K562 (cell line): ENCODE results near the gene GRK3. TPM values are rescaled to one million over a fixed set of nuclear protein-coding genes. Genes with fewer than 3 reads are reported as not detected.

Experiments
- ATAC-seq: fragments of 200-7000 bp; cut with Tn5 transposase; 3 replicates; pipeline ENCODE4 v1.9.1; 2020; ENCODE audit warnings: moderate library complexity
- BruUV-seq: library from RNA; stranded (reverse); fragments of 400-500 nt; replicated peaks from 2 replicates; lab custom pipeline; 2021; lab: Mats Ljungman, UMichigan
- CTCF ChIA-PET: fragments of 300-600 bp; formaldehyde crosslinking; extraction: SDS; loops from one replicate; lab custom pipeline; 2021; ENCODE audit warnings: low intra/inter-chr PET ratio; lab: Yijun Ruan, JAX
- POLR2A ChIA-PET: fragments of 300-600, 350-650 bp; sonication (Branson Sonifier 250); formaldehyde crosslinking; extraction: SDS; loops from one replicate; lab custom pipeline; 2021; ENCODE audit warnings: antibody characterized with exemption, inconsistent platforms; lab: Yijun Ruan, JAX
- DNase-seq, 4 experiments: peaks; one replicate each; pipeline versions ENCODE4 v3.0.0 to v3.0.0-alpha.2; 2011 to 2018; ENCODE audit warnings: low spot score in 3 of 4, mixed read lengths in 3 of 4; ENCODE audit errors: extremely low read depth in 1 of 4
- FAIRE-seq: peaks from 2 replicates; lab custom pipeline; 2011; peaks lifted over from hg19 to GRCh38; lab: Jason Lieb, UNC
- H2AFZ ChIP-seq: 2 replicates; pipeline ENCODE4 v1.6.0; 2011; ENCODE audit warnings: low read depth, low read length, control low read depth, inconsistent platforms
- H3K27ac ChIP-seq: fragments of 200-600 bp; 3 replicates; pipeline ENCODE4 v1.8.0; 2011; ENCODE audit warnings: low read depth, mild to moderate bottlenecking, control low read depth, inconsistent platforms, low read length, moderate library complexity, mixed read lengths; ENCODE audit errors: extremely low read depth
- H3K27me3 ChIP-seq, 2 experiments: fragments of 300-600 bp in 1 of 2; 2 replicates in 1 of 2; 3 replicates in 1 of 2; pipeline versions ENCODE4 v1.6.0 to v1.8.0; 2011; ENCODE audit warnings: inconsistent platforms in 2 of 2, low read length in 2 of 2, mild to moderate bottlenecking in 1 of 2, mixed read lengths in 1 of 2, moderate library complexity in 1 of 2; ENCODE audit not compliant: control insufficient read depth in 2 of 2, insufficient read depth in 2 of 2
- H3K36me3 ChIP-seq: fragments of 300-600 bp; 3 replicates; pipeline ENCODE4 v1.8.0; 2011; ENCODE audit warnings: mild to moderate bottlenecking, low read length, inconsistent platforms; ENCODE audit not compliant: control insufficient read depth, insufficient read depth
- H3K4me1 ChIP-seq, 2 experiments: fragments of 200-600 bp in 1 of 2; replicated peaks in 1 of 2; 2 replicates in 1 of 2; 3 replicates in 1 of 2; pipeline versions ENCODE4 v1.5.1 to v1.8.0; 2011; ENCODE audit warnings: inconsistent platforms in 2 of 2, low read length in 2 of 2, mild to moderate bottlenecking in 1 of 2, mixed read lengths in 1 of 2, moderate library complexity in 1 of 2; ENCODE audit not compliant: control insufficient read depth in 2 of 2, insufficient read depth in 2 of 2
- H3K4me2 ChIP-seq: 2 replicates; pipeline ENCODE4 v1.6.1; 2011; ENCODE audit warnings: low read length, control low read depth, inconsistent platforms, mixed read lengths; ENCODE audit not compliant: insufficient read depth
- H3K4me3 ChIP-seq: fragments of 200-600 bp; sonication (generic), shearing (Covaris generic); 2 replicates; pipeline ENCODE4 v1.5.1; 2016; ENCODE audit warnings: control low read depth, inconsistent platforms
- H3K79me2 ChIP-seq: fragments of 200-600 bp; 3 replicates; pipeline ENCODE4 v1.8.0; 2011; ENCODE audit warnings: low read length, inconsistent platforms; ENCODE audit not compliant: control insufficient read depth, insufficient read depth
- H3K9ac ChIP-seq, 2 experiments: 2 replicates each; pipeline versions ENCODE4 v1.6.0 to v1.6.1; 2011; ENCODE audit warnings: low read depth in 2 of 2, low read length in 2 of 2, control low read depth in 1 of 2, inconsistent platforms in 1 of 2, mild to moderate bottlenecking in 1 of 2, mixed read lengths in 1 of 2; ENCODE audit not compliant: insufficient read depth in 1 of 2
- H3K9me1 ChIP-seq: one replicate; pipeline ENCODE4 v1.6.0; 2011; ENCODE audit warnings: inconsistent platforms, mild to moderate bottlenecking, low read length, moderate library complexity; ENCODE audit not compliant: control insufficient read depth, insufficient read depth
- H3K9me3 ChIP-seq: replicated peaks from 2 replicates; pipeline ENCODE4 v1.5.1; 2011; ENCODE audit warnings: low read depth, low read length, inconsistent platforms; ENCODE audit not compliant: control insufficient read depth, insufficient read depth
- H4K20me1 ChIP-seq: replicated peaks from 2 replicates; pipeline ENCODE4 v1.6.1; 2011; ENCODE audit warnings: low read length, inconsistent platforms, mixed read lengths; ENCODE audit not compliant: control insufficient read depth, insufficient read depth
- ZNF232 ChIP-seq: sonication (generic); formaldehyde crosslinking; IDR thresholded peaks from 2 replicates; pipeline ENCODE4 v1.8.0; 2022; ENCODE audit warnings: mild to moderate bottlenecking, missing genetic modification reagents
- ZNF253 ChIP-seq: fragments of 250-450 bp; sonication (Bioruptor Pico); conservative IDR thresholded peaks from 2 replicates; pipeline ENCODE4 v1.6.1; 2021; ENCODE audit warnings: mild to moderate bottlenecking
- WGBS: fragments of 100-300 bp; shearing (Covaris generic); methylation state at CpG from one replicate; pipeline ENCODE4 v1.1.6; 2016; ENCODE audit warnings: low coverage, mixed read lengths; ENCODE audit not compliant: insufficient coverage; ENCODE audit errors: missing lambda C conversion rate; 5-methylcytosine and 5-hydroxymethylcytosine counted together
- in situ Hi-C: fragments of 300-500 bp; cut with MboI; formaldehyde crosslinking; loops from 4 replicates; pipeline ENCODE4 v1.15.0; 2018; ENCODE audit warnings: inconsistent platforms, mixed read lengths
- intact Hi-C: fragments of 100-400 bp; cut with micrococcal nuclease; formaldehyde crosslinking; loops from 2 replicates; pipeline ENCODE4 v1.14.2; 2022
- polyA plus RNA-seq, 8 experiments: library from polyadenylated mRNA; depleted of rRNA in 4 of 8; stranded (reverse) in 5 of 8; unstranded in 3 of 8; fragments of >200 nt; fragmentation: Nextera tagmentation in 2 of 8; fragmentation: Illumina TruSeq in 1 of 8; extraction: Ambion mirVana in 2 of 8; extraction: Trizol in 1 of 8; gene quantifications; 2 replicates each; pipeline versions ENCODE4 v1.2.1 to v1.2.3, GENCODE V29; 2011 to 2014; ENCODE audit warnings: inconsistent platforms in 1 of 8, missing spikeins in 1 of 8
- total RNA-seq, 7 experiments: library from RNA; depleted of rRNA in 6 of 7; stranded (reverse); fragments of >200 nt in 6 of 7; fragmentation: Illumina TruSeq in 2 of 7; extraction: Trizol in 2 of 7; gene quantifications; 2 replicates each; pipeline versions ENCODE4 v1.2.1 to v1.2.3, GENCODE V29; 2011 to 2021; ENCODE audit warnings: low replicate concordance in 1 of 7
- TF ChIP-seq, protein P1 (sequence below): sonication (generic); formaldehyde crosslinking; IDR thresholded peaks from 2 replicates; pipeline ENCODE4 v1.8.1; 2023; ENCODE audit warnings: mild to moderate bottlenecking, missing genetic modification reagents

GRK3 gene
- total and polyA plus RNA-seq, 9 of the 15 experiments (the other 6 are each of a cell fraction or from before 2014, with no cell fraction given): 1.4 to 7.6 (median 3.6) TPM

DNA sequence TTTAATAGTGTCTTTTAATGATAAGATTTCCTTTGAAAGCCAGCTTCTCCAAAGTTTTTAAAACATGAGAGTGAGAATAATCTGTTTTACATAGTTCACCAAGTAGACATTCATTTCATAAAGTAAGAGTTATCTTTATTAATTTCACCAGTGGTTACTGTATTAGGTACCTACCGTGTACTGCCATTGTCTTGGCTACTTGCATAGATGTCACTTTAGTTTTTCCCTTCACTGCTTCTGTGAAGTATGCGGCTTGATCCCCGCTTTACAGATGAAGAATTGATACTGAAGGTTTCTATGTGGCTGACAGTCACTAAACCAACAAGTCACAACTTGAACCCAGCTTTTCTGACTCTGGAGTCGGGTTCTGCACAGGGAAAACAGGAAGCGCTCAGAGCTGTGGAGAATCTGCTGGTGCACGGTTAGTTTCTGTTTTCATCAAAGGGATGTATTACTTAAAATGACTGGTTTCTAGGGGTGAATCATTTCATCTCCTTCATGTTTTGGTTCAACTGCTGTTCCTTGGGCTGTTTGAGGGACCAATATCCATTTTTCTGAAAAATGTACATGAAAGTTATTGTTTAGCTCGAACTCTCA is 138.2 kb downstream of the GRK3 start:
- FAIRE-seq (no peak), ATAC-seq (no peak)
- no peak overlapping the region for H2AFZ ChIP-seq
- no peaks in the 10 kb centered on the region for H3K4me1 ChIP-seq
- no peaks in the 10 kb centered on the region for H4K20me1 ChIP-seq
- no peak overlapping the region for H3K4me2 ChIP-seq
- TF ChIP-seq, protein P1, sequence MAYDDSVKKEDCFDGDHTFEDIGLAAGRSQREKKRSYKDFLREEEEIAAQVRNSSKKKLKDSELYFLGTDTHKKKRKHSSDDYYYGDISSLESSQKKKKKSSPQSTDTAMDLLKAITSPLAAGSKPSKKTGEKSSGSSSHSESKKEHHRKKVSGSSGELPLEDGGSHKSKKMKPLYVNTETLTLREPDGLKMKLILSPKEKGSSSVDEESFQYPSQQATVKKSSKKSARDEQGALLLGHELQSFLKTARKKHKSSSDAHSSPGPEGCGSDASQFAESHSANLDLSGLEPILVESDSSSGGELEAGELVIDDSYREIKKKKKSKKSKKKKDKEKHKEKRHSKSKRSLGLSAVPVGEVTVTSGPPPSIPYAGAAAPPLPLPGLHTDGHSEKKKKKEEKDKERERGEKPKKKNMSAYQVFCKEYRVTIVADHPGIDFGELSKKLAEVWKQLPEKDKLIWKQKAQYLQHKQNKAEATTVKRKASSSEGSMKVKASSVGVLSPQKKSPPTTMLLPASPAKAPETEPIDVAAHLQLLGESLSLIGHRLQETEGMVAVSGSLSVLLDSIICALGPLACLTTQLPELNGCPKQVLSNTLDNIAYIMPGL: no peak
- no peak for TF ChIP-seq ZNF232 (CRISPR knock-in tag)
- no peak for TF ChIP-seq ZNF253 (CRISPR knock-in tag)
- TF ChIP-seq, all 486 proteins: peak for 0
- CTCF ChIA-PET: interaction anchor here (1.1 to 3.7 kb wide), 2 partner anchors 158 to 240 kb away, joined by 6 to 17 read pairs; no protein-coding TSS in a partner anchor
- WGBS: 71% methylated on average over 7 of the region's 7 CpGs
- Histone ChIP-seq H3K79me2 (no peaks in the 10 kb centered on the region), H3K27ac (no peak overlapping the region), H3K9me3 (no peaks in the 10 kb centered on the region), H3K4me3 (no peak overlapping the region), H3K9me1 (no peaks in the 10 kb centered on the region), H3K27me3 (no peaks in the 10 kb centered on the region), H3K36me3 (no peaks in the 10 kb centered on the region), H3K9ac (no peak overlapping the region)
- POLR2A ChIA-PET: interaction anchor here (0.5 kb wide), 1 partner anchor 61 kb away, joined by 3 read pairs; no protein-coding TSS in a partner anchor
- no peak for DNase-seq
- BruUV-seq: no TSS peak
- intact Hi-C loops (loop anchor here (1.0 to 10.0 kb wide), 3 partner anchors 71 to 468 kb away; no protein-coding TSS in a partner anchor), in situ Hi-C loops (loop anchor here (10.0 kb wide), 1 partner anchor 238 kb away; no protein-coding TSS in a partner anchor)
